A673 (cell line): ENCODE data around the gene KIF23. TPM values are rescaled to one million over a fixed set of nuclear protein-coding genes. Genes with fewer than 3 reads are reported as not detected.

Source experiments
- BruUV-seq: library from RNA; stranded (reverse); fragments of 400-500 nt; replicated peaks from 2 replicates; lab custom pipeline; 2021; lab: Mats Ljungman, UMichigan
- CTCF ChIA-PET: fragments of 300-600 bp; sonication (Branson Sonifier 250); formaldehyde crosslinking; loops from one replicate; lab custom pipeline; 2022; ENCODE audit warnings: antibody characterized with exemption; lab: Charles Lee
- POLR2A ChIA-PET: fragments of 300-600 bp; sonication (Branson Sonifier 250); formaldehyde crosslinking; loops from one replicate; lab custom pipeline; 2022; ENCODE audit warnings: antibody characterized with exemption; ENCODE audit not compliant: low non-redundant PET; lab: Charles Lee
- DNase-seq: peaks from one replicate; pipeline ENCODE4 v3.0.0-alpha.2; 2015; ENCODE audit warnings: low spot score
- H3K27ac ChIP-seq: fragments of 200-600 bp; sonication (generic); 2 replicates; pipeline ENCODE4 v1.5.1; 2016; ENCODE audit warnings: mixed run types, low read depth, mild to moderate bottlenecking, mixed read lengths, antibody characterized with exemption, low read length; ENCODE audit not compliant: poor library complexity, severe bottlenecking
- H3K27me3 ChIP-seq: fragments of 200-600 bp; sonication (generic); replicated peaks from 2 replicates; pipeline ENCODE4 v1.6.1; 2017; ENCODE audit warnings: mixed run types, low read depth, mild to moderate bottlenecking, mixed read lengths, antibody characterized with exemption, low read length; ENCODE audit not compliant: insufficient read depth, poor library complexity
- H3K36me3 ChIP-seq: fragments of 200-600 bp; sonication (generic); 2 replicates; pipeline ENCODE4 v1.6.1; 2016; ENCODE audit warnings: mixed run types, mild to moderate bottlenecking, mixed read lengths, antibody characterized with exemption, low read length; ENCODE audit not compliant: insufficient read depth, poor library complexity, severe bottlenecking
- H3K4me1 ChIP-seq: fragments of 200-600 bp; sonication (generic); 2 replicates; pipeline ENCODE4 v1.6.1; 2017; ENCODE audit warnings: mixed run types, mild to moderate bottlenecking, mixed read lengths, antibody characterized with exemption, low read length; ENCODE audit not compliant: insufficient read depth, poor library complexity, severe bottlenecking
- H3K4me3 ChIP-seq: fragments of 200-600 bp; sonication (generic); 2 replicates; pipeline ENCODE4 v1.5.1; 2016; ENCODE audit warnings: low read depth, mixed run types, mild to moderate bottlenecking, mixed read lengths, low read length; ENCODE audit not compliant: poor library complexity, severe bottlenecking
- H3K9me3 ChIP-seq: fragments of 200-600 bp; sonication (generic); 2 replicates; pipeline ENCODE4 v1.6.1; 2016; ENCODE audit warnings: mixed run types, low read depth, mild to moderate bottlenecking, mixed read lengths, antibody characterized with exemption, low read length; ENCODE audit not compliant: poor library complexity, severe bottlenecking
- CTCF ChIP-seq: fragments of 300-800, 200-600 bp; sonication (generic); conservative IDR thresholded peaks from 2 replicates; pipeline ENCODE4 v1.5.1; 2017; ENCODE audit warnings: low read depth, mild to moderate bottlenecking, antibody characterized with exemption, low read length, moderate library complexity, mixed read lengths
- EZH2 ChIP-seq: fragments of 200-600 bp; sonication (generic); IDR thresholded peaks from 2 replicates; pipeline ENCODE4 v1.6.1; 2017; ENCODE audit warnings: borderline replicate concordance, low read depth, mild to moderate bottlenecking, mixed read lengths, antibody characterized with exemption, low read length; ENCODE audit not compliant: poor library complexity, severe bottlenecking
- intact Hi-C: fragments of 100-400 bp; cut with micrococcal nuclease; formaldehyde crosslinking; loops from one replicate; pipeline ENCODE4 v1.10.0; 2022; ENCODE audit not compliant: unreplicated experiment
- total RNA-seq: library from RNA; stranded (reverse); gene quantifications from 2 replicates; pipeline ENCODE4 v1.2.3, GENCODE V29; 2021

The KIF23 gene
- total RNA-seq, 1 experiment from 2014 or later: 124 TPM

GRCh38 chr15:69460481-69460880, 46.3 kb downstream of the KIF23 start:
- intact Hi-C loops: no loop called here
- ChIA-PET POLR2A (no interaction called here), CTCF (no interaction called here)

GRCh38 chr15:69462030-69462492, 47.9 kb downstream of the KIF23 start:
- Histone ChIP-seq H3K27me3 (no peaks in the 10 kb centered on the region), H3K9me3 (no peaks in the 10 kb centered on the region), H3K4me3 (peak overlapping the region; percentile 43), H3K27ac (peak overlapping the region; percentile 75), H3K36me3 (peaks cover 8% of the 10 kb centered on the region), H3K4me1 (peaks cover 3% of the 10 kb centered on the region)
- TF ChIP-seq CTCF: no peak
- no peak for TF ChIP-seq EZH2
- intact Hi-C loops: no loop called here
- ChIA-PET CTCF (interaction anchor here (0.6 to 1.2 kb wide), 6 partner anchors 11 to 1346 kb away, joined by 3 to 6 read pairs (median 4); no protein-coding TSS in a partner anchor), POLR2A (interaction anchor here (0.6 to 0.9 kb wide), 2 partner anchors 10 to 70 kb away, joined by 3 read pairs; partner anchors contain the start of gene RPLP1)
- DNase-seq: no peak
- BruUV-seq: no TSS peak

More at GRCh38 chr15:69460481-69460880, 46.3 kb downstream of the KIF23 start:
- Histone ChIP-seq H3K36me3 (peaks cover 24% of the 10 kb centered on the region), H3K9me3 (no peaks in the 10 kb centered on the region), H3K27ac (no peak overlapping the region), H3K4me1 (peaks cover 4% of the 10 kb centered on the region), H3K27me3 (no peaks in the 10 kb centered on the region), H3K4me3 (no peak overlapping the region)
- DNase-seq: no peak
- no peak for TF ChIP-seq EZH2
- no peak for TF ChIP-seq CTCF
- no TSS peak for BruUV-seq

- Histone ChIP-seq H3K9me3 (no peaks in the 10 kb centered on the region), H3K27ac (peak overlapping the region; percentile 75), H3K36me3 (peaks cover 3% of the 10 kb centered on the region), H3K4me3 (peak overlapping the region; percentile 43), H3K27me3 (no peaks in the 10 kb centered on the region), H3K4me1 (peaks cover 3% of the 10 kb centered on the region)
- TF ChIP-seq CTCF (peak; percentile 94), EZH2 (no peak)
- DNase-seq: peak; percentile 96
- BruUV-seq: no TSS peak
- intact Hi-C loops: no loop called here
- POLR2A ChIA-PET: interaction anchor here (0.6 to 0.9 kb wide), 2 partner anchors 10 to 70 kb away, joined by 3 read pairs; partner anchors contain the start of gene RPLP1
- CTCF ChIA-PET: interaction anchor here (0.6 to 1.2 kb wide), 9 partner anchors 11 to 1346 kb away, joined by 3 to 6 read pairs (median 3); no protein-coding TSS in a partner anchor
Observed at GRCh38 chr15:69462493-69463181, 48.5 kb downstream of the KIF23 start.
